Endothelial cell of umbilical vein (primary cell): Measurements from ENCODE around the gene EIF2AK2. TPM values are rescaled to one million over a fixed set of nuclear protein-coding genes. Genes with fewer than 3 reads are reported as not detected.

ENCODE experiments used
- BruUV-seq: library from RNA; stranded (reverse); fragments of 400-500 nt; replicated peaks from 2 replicates; lab custom pipeline; 2021; lab: Mats Ljungman, UMichigan
- CTCF ChIA-PET: fragments of 300-600, 350-600 bp; sonication (Branson Sonifier 250); formaldehyde crosslinking; loops from one replicate; lab custom pipeline; 2021; ENCODE audit warnings: antibody characterized with exemption, inconsistent platforms; lab: Charles Lee
- POLR2A ChIA-PET: fragments of 300-600, 350-600 bp; sonication (Branson Sonifier 250); formaldehyde crosslinking; loops from one replicate; lab custom pipeline; 2021; ENCODE audit warnings: antibody characterized with exemption, inconsistent platforms; lab: Charles Lee
- DNase-seq: peaks from one replicate; pipeline ENCODE4 v3.0.0-alpha.2; 2011; ENCODE audit warnings: low read depth, low spot score
- FAIRE-seq: peaks from 2 replicates; lab custom pipeline; 2011; peaks lifted over from hg19 to GRCh38; lab: Jason Lieb, UNC
- H2AFZ ChIP-seq: 2 replicates; pipeline ENCODE4 v1.6.0; 2012; ENCODE audit warnings: low read depth, low read length, control low read depth, inconsistent platforms
- H3K27ac ChIP-seq: 2 replicates; pipeline ENCODE4 v1.5.1; 2011; ENCODE audit warnings: low read depth, mild to moderate bottlenecking, control low read depth, low read length, moderate library complexity; ENCODE audit not compliant: insufficient read depth
- H3K27me3 ChIP-seq, 2 experiments: 2 replicates each; pipeline versions ENCODE4 v1.6.0 to v1.6.1; 2011; ENCODE audit warnings: low read length in 2 of 2, mixed read lengths in 1 of 2; ENCODE audit not compliant: control insufficient read depth in 2 of 2, insufficient read depth in 2 of 2
- H3K36me3 ChIP-seq, 2 experiments: 2 replicates in 1 of 2; 3 replicates in 1 of 2; pipeline ENCODE4 v1.5.1; 2011; ENCODE audit warnings: low read length in 2 of 2, mild to moderate bottlenecking in 1 of 2, moderate library complexity in 1 of 2; ENCODE audit not compliant: control insufficient read depth in 2 of 2, insufficient read depth in 2 of 2; ENCODE audit errors: extremely low read depth in 1 of 2
- H3K4me1 ChIP-seq: 3 replicates; pipeline ENCODE4 v1.5.1; 2011; ENCODE audit warnings: mild to moderate bottlenecking, low read length; ENCODE audit not compliant: control insufficient read depth, insufficient read depth; ENCODE audit errors: extremely low read depth
- H3K4me2 ChIP-seq: 2 replicates; pipeline ENCODE4 v1.6.1; 2011; ENCODE audit warnings: low read length, control low read depth, mixed read lengths; ENCODE audit not compliant: insufficient read depth
- H3K4me3 ChIP-seq, 3 experiments: fragments of 200-600 bp in 1 of 3; sonication (generic), shearing (Covaris generic) in 1 of 3; replicated peaks in 1 of 3; 2 replicates each; pipeline ENCODE4 v1.5.1; 2011 to 2016; ENCODE audit warnings: control low read depth in 3 of 3, low read length in 3 of 3, mild to moderate bottlenecking in 2 of 3, inconsistent platforms in 1 of 3, low read depth in 1 of 3, moderate library complexity in 1 of 3; ENCODE audit not compliant: insufficient read depth in 1 of 3
- H3K79me2 ChIP-seq: 2 replicates; pipeline ENCODE4 v1.6.0; 2012; ENCODE audit warnings: low read length, inconsistent platforms; ENCODE audit not compliant: control insufficient read depth, insufficient read depth
- H3K9ac ChIP-seq: replicated peaks from 2 replicates; pipeline ENCODE3; 2011; ENCODE audit warnings: low read length, control low read depth; ENCODE audit not compliant: insufficient read depth; ENCODE audit errors: extremely low read depth
- H3K9me1 ChIP-seq: replicated peaks from 3 replicates; pipeline ENCODE4 v1.6.0; 2011; ENCODE audit warnings: mild to moderate bottlenecking, low read length; ENCODE audit not compliant: control insufficient read depth, insufficient read depth; ENCODE audit errors: extremely low read depth
- H3K9me3 ChIP-seq: replicated peaks from 2 replicates; pipeline ENCODE4 v1.5.1; 2012; ENCODE audit warnings: low read length, inconsistent platforms; ENCODE audit not compliant: control insufficient read depth, insufficient read depth
- H4K20me1 ChIP-seq: replicated peaks from 2 replicates; pipeline ENCODE3; 2011; ENCODE audit warnings: mild to moderate bottlenecking, low read length; ENCODE audit not compliant: control insufficient read depth, insufficient read depth; ENCODE audit errors: extremely low read depth
- EZH2 ChIP-seq: IDR thresholded peaks from 2 replicates; pipeline ENCODE4 v1.6.1; 2012; ENCODE audit warnings: borderline replicate concordance, low read depth, mild to moderate bottlenecking, moderate library complexity, low read length, inconsistent platforms; ENCODE audit not compliant: severe bottlenecking
- FOS ChIP-seq: IDR thresholded peaks from 2 replicates; pipeline ENCODE4 v1.6.1; 2011; ENCODE audit warnings: mild to moderate bottlenecking, low read length, moderate library complexity, borderline replicate concordance; ENCODE audit not compliant: insufficient read depth
- GATA2 ChIP-seq: IDR thresholded peaks from 2 replicates; pipeline ENCODE4 v1.7.0; 2011; ENCODE audit warnings: low read depth, mild to moderate bottlenecking, moderate library complexity, mixed read lengths, low read length; ENCODE audit not compliant: insufficient read length, insufficient read depth
- JUN ChIP-seq: IDR thresholded peaks from 2 replicates; pipeline ENCODE4 v1.6.1; 2011; ENCODE audit warnings: borderline replicate concordance, low read depth; ENCODE audit not compliant: insufficient read length, insufficient read depth
- MYC ChIP-seq: IDR thresholded peaks from one replicate; pipeline ENCODE4 v1.6.1; 2011; ENCODE audit warnings: mild to moderate bottlenecking, low read depth, low read length
- POLR2A ChIP-seq: IDR thresholded peaks from 2 replicates; pipeline ENCODE4 v1.6.1; 2012; ENCODE audit warnings: low read depth, mild to moderate bottlenecking, control low read depth, low read length
- POLR2AphosphoS5 ChIP-seq: IDR thresholded peaks from 2 replicates; pipeline ENCODE4 v1.6.1; 2012; ENCODE audit warnings: low read depth, mild to moderate bottlenecking, control low read depth, low read length, moderate library complexity; ENCODE audit not compliant: insufficient read depth
- dilution Hi-C: fragments of 300-500 bp; cut with MboI; formaldehyde crosslinking; loops from one replicate; pipeline ENCODE4 v1.15.0; 2019; ENCODE audit warnings: low sequenced_read_pairs; ENCODE audit not compliant: extremely low pct_ligation_motif_present
- intact Hi-C: fragments of 100-400 bp; cut with micrococcal nuclease; formaldehyde crosslinking; loops from one replicate; pipeline ENCODE4 v1.10.0; 2022
- polyA plus RNA-seq, 4 experiments: library from polyadenylated mRNA; depleted of rRNA in 3 of 4; stranded (reverse) in 3 of 4; unstranded in 1 of 4; fragments of >200 nt; gene quantifications; 2 replicates each; pipeline versions ENCODE4 v1.2.1 to v1.2.3, GENCODE V29; 2011 to 2012; ENCODE audit warnings: missing spikeins in 1 of 4
- total RNA-seq: library from RNA; stranded (reverse); gene quantifications from 2 replicates; pipeline ENCODE4 v1.2.3, GENCODE V29; 2021
- TF ChIP-seq, protein P1 (sequence below): IDR thresholded peaks from 2 replicates; pipeline ENCODE4 v1.6.1; 2011; ENCODE audit not compliant: insufficient read depth, insufficient read length
- TF ChIP-seq, protein P2 (sequence below), 2 donors: IDR thresholded peaks; 1 replicate in 1 of 2; 2 replicates in 1 of 2; pipeline ENCODE4 v1.5.1; 2011; ENCODE audit warnings: low read length in 2 of 2, mild to moderate bottlenecking in 2 of 2, moderate library complexity in 2 of 2, control low read depth in 1 of 2, inconsistent platforms in 1 of 2, low read depth in 1 of 2; ENCODE audit not compliant: insufficient read depth in 1 of 2; ENCODE audit errors: extremely low read depth in 1 of 2

The EIF2AK2 gene
- total and polyA plus RNA-seq, 2 donors (not counting 3 experiments of a cell fraction or from before 2014, with no cell fraction given), result 8.0 to 41.1 TPM

DNA sequence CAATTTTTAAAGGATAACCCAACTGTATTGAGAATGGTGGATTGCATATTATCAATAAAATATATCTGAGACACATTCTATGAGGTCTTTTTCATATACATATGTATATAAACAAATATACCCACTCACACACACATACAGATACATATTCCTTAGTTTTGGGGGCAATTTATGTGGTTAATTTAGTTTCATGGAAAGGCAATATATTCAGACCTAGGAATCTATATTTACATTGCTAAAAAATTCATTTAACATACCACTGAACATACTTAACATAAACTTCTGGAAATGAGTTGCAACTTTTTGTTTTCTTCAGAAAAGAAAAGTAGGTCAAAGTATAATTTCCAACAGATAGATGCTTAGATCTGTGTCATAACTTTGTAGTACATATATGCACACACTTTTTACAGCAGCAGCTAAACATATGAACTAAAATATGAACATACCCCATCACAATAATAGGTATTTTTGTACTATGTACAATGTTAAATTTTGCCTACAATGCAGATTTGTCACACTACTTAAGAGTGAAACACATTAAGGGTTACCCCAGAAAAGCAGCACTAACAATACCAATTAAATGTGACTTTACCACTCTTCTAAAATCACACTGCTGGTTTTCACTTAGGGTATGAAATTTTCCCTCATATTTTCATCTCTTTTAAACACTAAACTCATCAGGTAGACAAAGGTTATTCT lies 95.6 kb downstream of the EIF2AK2 start:
- H3K36me3 ChIP-seq, result peaks cover 9 to 10% of the 10 kb centered on the region in 2 experiments
- no peak for FAIRE-seq
- POLR2A ChIA-PET, result no interaction called here

More for the DNA sequence above, 95.6 kb downstream of the EIF2AK2 start:
- no peak for DNase-seq
- intact Hi-C loops, result no loop called here
- Histone ChIP-seq H3K4me2 (no peak overlapping the region), H2AFZ (no peak overlapping the region), H4K20me1 (no peaks in the 10 kb centered on the region), H3K27ac (no peak overlapping the region), H3K4me3 (no peak overlapping the region), H3K79me2 (no peaks in the 10 kb centered on the region), H3K27me3 (no peaks in the 10 kb centered on the region), H3K4me1 (no peaks in the 10 kb centered on the region), H3K9me1 (no peaks in the 10 kb centered on the region), H3K9ac (no peak overlapping the region), H3K9me3 (no peaks in the 10 kb centered on the region)
- no TSS peak for BruUV-seq
- CTCF ChIA-PET, result interaction anchor here (0.9 kb wide), 1 partner anchor 9 kb away, joined by 3 read pairs; no protein-coding TSS in a partner anchor
- TF ChIP-seq POLR2AphosphoS5 (no peak), POLR2A (no peak), GATA2 (no peak), EZH2 (no peak), MYC (no peak), FOS (no peak), JUN (no peak)
- TF ChIP-seq, protein P1, sequence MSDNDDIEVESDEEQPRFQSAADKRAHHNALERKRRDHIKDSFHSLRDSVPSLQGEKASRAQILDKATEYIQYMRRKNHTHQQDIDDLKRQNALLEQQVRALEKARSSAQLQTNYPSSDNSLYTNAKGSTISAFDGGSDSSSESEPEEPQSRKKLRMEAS, result no peak
- TF ChIP-seq, protein P2, sequence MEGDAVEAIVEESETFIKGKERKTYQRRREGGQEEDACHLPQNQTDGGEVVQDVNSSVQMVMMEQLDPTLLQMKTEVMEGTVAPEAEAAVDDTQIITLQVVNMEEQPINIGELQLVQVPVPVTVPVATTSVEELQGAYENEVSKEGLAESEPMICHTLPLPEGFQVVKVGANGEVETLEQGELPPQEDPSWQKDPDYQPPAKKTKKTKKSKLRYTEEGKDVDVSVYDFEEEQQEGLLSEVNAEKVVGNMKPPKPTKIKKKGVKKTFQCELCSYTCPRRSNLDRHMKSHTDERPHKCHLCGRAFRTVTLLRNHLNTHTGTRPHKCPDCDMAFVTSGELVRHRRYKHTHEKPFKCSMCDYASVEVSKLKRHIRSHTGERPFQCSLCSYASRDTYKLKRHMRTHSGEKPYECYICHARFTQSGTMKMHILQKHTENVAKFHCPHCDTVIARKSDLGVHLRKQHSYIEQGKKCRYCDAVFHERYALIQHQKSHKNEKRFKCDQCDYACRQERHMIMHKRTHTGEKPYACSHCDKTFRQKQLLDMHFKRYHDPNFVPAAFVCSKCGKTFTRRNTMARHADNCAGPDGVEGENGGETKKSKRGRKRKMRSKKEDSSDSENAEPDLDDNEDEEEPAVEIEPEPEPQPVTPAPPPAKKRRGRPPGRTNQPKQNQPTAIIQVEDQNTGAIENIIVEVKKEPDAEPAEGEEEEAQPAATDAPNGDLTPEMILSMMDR (IDR thresholded peaks at IDR 0.05; ENCODE audit: extremely low read depth in 1 of 2, insufficient read depth in 1 of 2, low read depth in 1 of 2, low read length in 2 of 2), result no peak
- dilution Hi-C loops, result no loop called here
